Forelimb muscle (tissue), 1 donor: ENCODE results near the gene NDST3. TPM values are rescaled to one million over a fixed set of nuclear protein-coding genes. Genes with fewer than 3 reads are reported as not detected.

Experiments
- DNase-seq: peaks from one replicate; pipeline ENCODE4 v3.0.0-alpha.2; 2013; ENCODE audit warnings: low read depth
- polyA plus RNA-seq: library from polyadenylated mRNA; unstranded; fragments of 120-200 nt; gene quantifications from one replicate; pipeline ENCODE4 v1.2.1, GENCODE V29; 2013; ENCODE audit not compliant: insufficient read length

The NDST3 gene
- polyA plus RNA-seq: not detected

- DNase-seq: no peak
These were observed at the start of gene NDST3 for GRCh38 chr4:118034053-118034785. Gene NDST3 (plus strand): TSS chr4:118034486. CDS start chr4:118053911, 19,425 bp downstream.

GRCh38 chr4:117986321-117986720 lies 48.0 kb upstream of the NDST3 start:
- no peak for DNase-seq

GRCh38 chr4:117987464-117987863 lies 46.8 kb upstream of the NDST3 start:
- DNase-seq: no peak

GRCh38 chr4:117996891-117997290 lies 37.4 kb upstream of the NDST3 start:
- DNase-seq: no peak

GRCh38 chr4:118004088-118004487 lies 30.2 kb upstream of the NDST3 start:
- no peak for DNase-seq

- no peak for DNase-seq
These were observed 28.4 kb upstream of the NDST3 start for GRCh38 chr4:118005883-118006282.

- DNase-seq: no peak
These were observed 22.1 kb upstream of the NDST3 start for GRCh38 chr4:118012142-118012541.

- DNase-seq: no peak
These were observed 19.5 kb upstream of the NDST3 start for GRCh38 chr4:118014831-118015230.

GRCh38 chr4:118018381-118019145 lies 15.7 kb upstream of the NDST3 start:
- no peak for DNase-seq

GRCh38 chr4:118026806-118027205 lies 7.5 kb upstream of the NDST3 start:
- no peak for DNase-seq

- no peak for DNase-seq
These were observed 5.1 kb upstream of the NDST3 start for GRCh38 chr4:118029224-118029623.

GRCh38 chr4:118032691-118033090 lies 1.6 kb upstream of the NDST3 start:
- DNase-seq: no peak

- no peak for DNase-seq
These were observed 886 bp upstream of the NDST3 start for GRCh38 chr4:118033148-118034052.

GRCh38 chr4:118035309-118035708 lies 1.0 kb downstream of the NDST3 start:
- DNase-seq: no peak

- no peak for DNase-seq
These were observed 2.0 kb downstream of the NDST3 start for GRCh38 chr4:118036336-118036735.

- DNase-seq: no peak
These were observed 3.7 kb downstream of the NDST3 start for GRCh38 chr4:118037955-118038354.

- no peak for DNase-seq
These were observed 12.0 kb downstream of the NDST3 start for GRCh38 chr4:118046323-118046722.

GRCh38 chr4:118047043-118047442 lies 12.8 kb downstream of the NDST3 start:
- no peak for DNase-seq

- no peak for DNase-seq
These were observed 24.7 kb downstream of the NDST3 start for GRCh38 chr4:118058955-118059354.

GRCh38 chr4:118059397-118059796 lies 25.1 kb downstream of the NDST3 start:
- no peak for DNase-seq

GRCh38 chr4:118076958-118077766 lies 42.9 kb downstream of the NDST3 start:
- no peak for DNase-seq
